GM12878 (cell line): ENCODE data around the gene PLEKHA7.

ENCODE experiments used
- CTCF ChIP-seq, 3 experiments: IDR thresholded peaks in 2 of 3; conservative IDR thresholded peaks in 1 of 3; 2 replicates each; pipeline ENCODE4 v1.5.1; 2011; ENCODE audit warnings: low read depth in 3 of 3, low read length in 3 of 3, mild to moderate bottlenecking in 3 of 3, control low read depth in 2 of 3, moderate library complexity in 2 of 3, inconsistent platforms in 1 of 3, mixed read lengths in 1 of 3; ENCODE audit not compliant: control insufficient read depth in 2 of 3, insufficient read depth in 1 of 3; ENCODE audit errors: extremely low read depth in 1 of 3
- ESRRA ChIP-seq: IDR thresholded peaks from 2 replicates; pipeline ENCODE4 v1.6.1; 2012; ENCODE audit warnings: mild to moderate bottlenecking, low read length, improper control_type of control experiment
- KAT2A ChIP-seq: conservative IDR thresholded peaks from 2 replicates; pipeline ENCODE4 v1.6.1; 2011; ENCODE audit warnings: low read depth, low read length; ENCODE audit not compliant: control insufficient read depth
- MTA2 ChIP-seq: fragments of 450-650 bp; IDR thresholded peaks from 2 replicates; pipeline ENCODE4 v1.6.1; 2016; ENCODE audit warnings: low read depth, mild to moderate bottlenecking, moderate library complexity
- SIN3A ChIP-seq: IDR thresholded peaks from 2 replicates; pipeline ENCODE4 v1.6.1; 2012; ENCODE audit warnings: low read depth, low read length, improper control_type of control experiment
- ZZZ3 ChIP-seq: IDR thresholded peaks from 2 replicates; pipeline ENCODE4 v1.6.1; 2011; ENCODE audit warnings: low read depth; ENCODE audit not compliant: control insufficient read depth, insufficient read length
- TF ChIP-seq, protein P1 (sequence below): IDR thresholded peaks from 2 replicates; pipeline ENCODE4 v1.6.1; 2012; ENCODE audit warnings: mild to moderate bottlenecking, low read depth, low read length

- TF ChIP-seq KAT2A (no peak), CTCF (IDR thresholded peaks at IDR 0.05 in 2 of 3, conservative IDR thresholded peaks at IDR 0.05 in 1 of 3; ENCODE audit: control insufficient read depth in 2 of 3, extremely low read depth in 1 of 3, insufficient read depth in 1 of 3, low read depth in 3 of 3, low read length in 3 of 3) (no peak), ZZZ3 (no peak), MTA2 (no peak), SIN3A (no peak), ESRRA (no peak)
- TF ChIP-seq, protein P1, sequence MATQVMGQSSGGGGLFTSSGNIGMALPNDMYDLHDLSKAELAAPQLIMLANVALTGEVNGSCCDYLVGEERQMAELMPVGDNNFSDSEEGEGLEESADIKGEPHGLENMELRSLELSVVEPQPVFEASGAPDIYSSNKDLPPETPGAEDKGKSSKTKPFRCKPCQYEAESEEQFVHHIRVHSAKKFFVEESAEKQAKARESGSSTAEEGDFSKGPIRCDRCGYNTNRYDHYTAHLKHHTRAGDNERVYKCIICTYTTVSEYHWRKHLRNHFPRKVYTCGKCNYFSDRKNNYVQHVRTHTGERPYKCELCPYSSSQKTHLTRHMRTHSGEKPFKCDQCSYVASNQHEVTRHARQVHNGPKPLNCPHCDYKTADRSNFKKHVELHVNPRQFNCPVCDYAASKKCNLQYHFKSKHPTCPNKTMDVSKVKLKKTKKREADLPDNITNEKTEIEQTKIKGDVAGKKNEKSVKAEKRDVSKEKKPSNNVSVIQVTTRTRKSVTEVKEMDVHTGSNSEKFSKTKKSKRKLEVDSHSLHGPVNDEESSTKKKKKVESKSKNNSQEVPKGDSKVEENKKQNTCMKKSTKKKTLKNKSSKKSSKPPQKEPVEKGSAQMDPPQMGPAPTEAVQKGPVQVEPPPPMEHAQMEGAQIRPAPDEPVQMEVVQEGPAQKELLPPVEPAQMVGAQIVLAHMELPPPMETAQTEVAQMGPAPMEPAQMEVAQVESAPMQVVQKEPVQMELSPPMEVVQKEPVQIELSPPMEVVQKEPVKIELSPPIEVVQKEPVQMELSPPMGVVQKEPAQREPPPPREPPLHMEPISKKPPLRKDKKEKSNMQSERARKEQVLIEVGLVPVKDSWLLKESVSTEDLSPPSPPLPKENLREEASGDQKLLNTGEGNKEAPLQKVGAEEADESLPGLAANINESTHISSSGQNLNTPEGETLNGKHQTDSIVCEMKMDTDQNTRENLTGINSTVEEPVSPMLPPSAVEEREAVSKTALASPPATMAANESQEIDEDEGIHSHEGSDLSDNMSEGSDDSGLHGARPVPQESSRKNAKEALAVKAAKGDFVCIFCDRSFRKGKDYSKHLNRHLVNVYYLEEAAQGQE = no peak
These were observed 179.8 kb downstream of the PLEKHA7 start for GRCh38 chr11:16834384-16834783.
